Stimulated activated CD8-positive, alpha-beta memory T cell treated with anti-CD3 and anti-CD28 coated beads, Interleukin-7, amount 100 ng/mL, for 24 hours (primary cell): Measurements from ENCODE around the gene TMEM44.

Source experiments
- DNase-seq: peaks from one replicate; pipeline ENCODE4 v3.0.0-alpha.2; 2020; ENCODE audit warnings: low read depth

The TMEM44 gene, protein sequence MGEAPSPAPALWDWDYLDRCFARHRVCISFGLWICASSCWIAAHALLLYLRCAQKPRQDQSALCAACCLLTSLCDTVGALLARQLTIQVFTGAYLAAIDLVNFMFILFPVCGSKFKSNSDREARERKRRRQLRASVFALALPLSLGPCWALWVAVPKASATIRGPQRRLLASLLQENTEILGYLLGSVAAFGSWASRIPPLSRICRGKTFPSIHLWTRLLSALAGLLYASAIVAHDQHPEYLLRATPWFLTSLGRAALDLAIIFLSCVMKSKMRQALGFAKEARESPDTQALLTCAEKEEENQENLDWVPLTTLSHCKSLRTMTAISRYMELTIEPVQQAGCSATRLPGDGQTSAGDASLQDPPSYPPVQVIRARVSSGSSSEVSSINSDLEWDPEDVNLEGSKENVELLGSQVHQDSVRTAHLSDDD

DNA sequence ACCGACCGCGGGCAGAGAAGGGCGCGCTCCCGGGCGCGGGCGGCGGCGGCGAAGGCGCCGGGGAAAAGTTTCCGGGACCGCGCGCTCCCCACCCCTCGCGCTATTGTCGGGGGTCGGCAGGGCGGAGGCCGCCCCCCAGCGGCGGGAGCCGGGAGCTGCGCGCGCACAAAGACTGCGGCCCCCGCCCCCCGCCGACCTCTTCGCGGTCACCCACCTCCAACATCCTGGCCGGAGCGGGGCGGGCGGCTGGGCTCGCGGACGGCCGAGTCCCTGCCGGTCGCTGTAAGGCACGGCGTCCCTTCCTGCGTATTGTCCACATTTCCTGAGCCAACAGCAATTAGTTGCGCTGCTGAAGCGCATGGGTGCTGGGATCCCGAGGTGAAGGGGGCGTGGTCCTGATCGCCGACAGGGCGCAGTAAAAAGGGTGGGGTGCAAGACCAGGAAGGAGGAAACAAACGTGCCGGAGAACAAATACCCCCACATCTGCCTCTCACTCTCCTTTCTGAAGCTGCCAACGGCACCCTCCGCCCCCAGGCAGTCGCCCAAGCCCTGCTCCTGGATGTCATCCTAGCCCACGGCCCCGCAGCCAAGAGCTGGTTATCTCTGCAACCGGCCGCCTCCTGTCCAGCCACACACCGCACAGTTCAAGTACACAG is at the start of gene TMEM44:
TMEM44 (minus strand) TSS at position 71 of the 656 bp plus-strand sequence. CDS start 204 bp downstream, outside the sequence.
- peak; percentile 30 for DNase-seq

DNA sequence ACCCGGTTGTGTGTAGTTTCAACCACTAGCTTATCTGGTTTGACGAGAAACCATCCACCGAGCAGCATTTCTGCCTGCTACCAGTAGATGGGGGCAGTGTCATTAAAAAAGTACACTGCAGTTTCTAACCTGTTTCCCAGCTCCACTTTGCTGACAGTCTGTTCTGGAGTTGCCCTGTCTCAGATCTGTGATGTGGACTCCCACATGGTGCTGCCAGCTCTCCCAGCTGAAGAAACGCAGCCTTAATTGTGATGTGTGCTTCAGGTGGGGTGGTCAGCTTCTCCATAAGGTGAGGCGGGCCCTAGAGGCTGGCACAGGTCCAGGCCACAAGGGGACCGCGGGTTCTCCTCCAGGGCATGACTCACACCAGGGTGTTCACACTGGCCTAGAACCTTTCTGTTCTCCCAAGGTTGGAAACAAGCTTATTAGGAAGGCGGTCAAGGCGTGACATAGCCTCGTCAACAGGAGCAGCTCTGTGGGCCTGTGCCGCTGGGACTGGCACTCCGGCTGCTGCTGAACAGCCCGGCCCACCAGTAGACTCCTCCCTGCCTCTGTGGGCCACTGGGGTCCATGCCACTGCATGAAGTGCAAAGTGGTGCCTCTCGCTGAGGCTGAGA is 49.6 kb upstream of the TMEM44 start:
- peak; percentile 41 for DNase-seq

DNA sequence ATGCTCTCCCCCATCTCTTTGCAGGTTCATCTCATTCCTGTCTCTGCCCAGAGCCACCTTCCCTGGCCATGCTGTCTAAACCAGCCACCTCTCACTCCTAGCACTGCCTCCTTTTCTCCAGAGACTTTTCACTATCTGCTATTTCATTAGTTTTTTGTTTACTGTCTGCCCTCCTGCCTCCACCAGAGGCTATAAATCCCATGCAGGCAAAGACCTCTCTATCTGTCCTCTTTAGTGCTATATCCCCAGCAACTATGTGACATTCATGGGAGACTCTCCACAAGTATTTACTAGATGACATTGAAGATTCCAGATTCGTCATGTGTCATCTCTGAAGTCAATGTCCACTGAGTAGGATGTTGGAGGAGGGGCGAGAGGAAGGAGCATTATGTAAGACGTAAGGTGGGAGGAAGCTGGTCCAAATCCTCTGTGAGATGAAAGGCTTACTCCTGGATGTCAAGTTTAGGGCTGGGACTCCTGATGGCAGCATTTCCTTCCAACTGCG is 49.0 kb upstream of the TMEM44 start:
- no peak for DNase-seq

DNA sequence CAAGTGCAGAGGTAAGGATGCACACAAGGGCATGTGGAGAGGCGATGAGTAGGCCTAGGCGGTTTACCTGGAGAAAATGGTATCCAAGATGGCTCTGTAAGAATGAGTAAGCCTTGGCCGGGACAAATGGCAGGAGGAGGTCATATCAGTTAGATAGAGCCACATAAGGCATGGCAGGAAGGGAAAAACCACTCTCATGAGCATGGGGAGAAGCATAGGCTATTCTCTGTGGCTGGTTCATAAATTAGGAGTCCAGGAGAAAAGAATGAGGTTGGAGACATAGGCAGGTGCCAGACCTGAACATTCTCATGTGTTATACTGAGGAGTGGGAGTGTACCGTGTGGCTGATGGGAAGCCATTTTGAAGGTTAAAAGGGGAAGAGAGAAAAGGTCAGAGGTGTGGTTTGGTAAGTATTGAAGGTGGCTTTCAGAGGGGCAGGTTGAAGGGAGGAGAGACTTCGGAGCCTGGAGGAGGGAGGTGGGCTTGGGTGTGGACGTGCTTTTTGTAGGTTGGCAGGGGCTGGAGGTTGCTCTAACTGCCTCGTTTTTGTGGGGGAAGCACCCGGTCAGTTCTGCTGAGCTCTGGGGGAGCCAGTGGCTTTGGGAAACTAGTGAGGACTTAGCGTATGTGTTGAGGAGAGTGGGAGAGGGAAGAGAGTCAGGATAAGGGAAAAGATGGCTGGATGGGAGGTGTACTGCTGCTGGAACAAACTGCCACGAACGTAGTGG is 47.8 kb upstream of the TMEM44 start:
- DNase-seq = no peak

DNA sequence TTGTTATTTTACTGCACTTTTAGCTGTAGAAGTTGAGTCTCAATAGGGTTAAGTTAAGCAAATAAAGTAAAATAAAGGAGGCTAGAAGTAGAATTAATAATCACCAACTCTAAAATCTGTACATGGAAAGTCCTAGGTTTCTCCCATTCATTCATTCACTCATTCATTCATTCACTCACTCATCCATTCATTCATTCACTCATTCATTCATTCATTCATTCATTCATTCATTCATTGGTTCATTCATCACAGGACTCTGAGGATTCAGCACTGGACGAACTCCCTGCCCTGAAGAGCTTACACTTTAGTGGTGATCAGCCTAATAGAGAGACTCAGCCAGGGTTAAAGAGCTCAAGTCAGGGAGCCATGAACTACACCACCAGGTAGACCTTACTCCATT is 43.3 kb upstream of the TMEM44 start:
- no peak for DNase-seq

DNA sequence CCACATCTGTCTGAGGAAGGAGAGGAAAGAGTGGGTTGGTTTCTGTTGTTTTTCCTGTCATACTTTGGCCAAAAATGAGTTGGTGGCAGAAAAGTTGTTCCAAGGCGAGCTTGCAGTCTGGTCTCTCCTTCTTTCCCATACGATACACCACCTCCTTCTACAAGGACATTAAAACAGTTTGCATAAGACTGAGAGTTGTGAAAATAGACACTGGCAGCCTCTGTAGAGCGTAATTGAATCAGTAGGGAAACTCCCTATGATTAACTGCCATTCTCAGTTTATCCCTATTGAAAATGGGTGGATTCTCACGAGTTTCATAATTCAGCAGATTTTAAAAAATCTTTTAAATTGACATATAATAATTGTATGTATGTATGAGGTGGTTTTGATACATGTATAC is 42.5 kb upstream of the TMEM44 start:
- no peak for DNase-seq

DNA sequence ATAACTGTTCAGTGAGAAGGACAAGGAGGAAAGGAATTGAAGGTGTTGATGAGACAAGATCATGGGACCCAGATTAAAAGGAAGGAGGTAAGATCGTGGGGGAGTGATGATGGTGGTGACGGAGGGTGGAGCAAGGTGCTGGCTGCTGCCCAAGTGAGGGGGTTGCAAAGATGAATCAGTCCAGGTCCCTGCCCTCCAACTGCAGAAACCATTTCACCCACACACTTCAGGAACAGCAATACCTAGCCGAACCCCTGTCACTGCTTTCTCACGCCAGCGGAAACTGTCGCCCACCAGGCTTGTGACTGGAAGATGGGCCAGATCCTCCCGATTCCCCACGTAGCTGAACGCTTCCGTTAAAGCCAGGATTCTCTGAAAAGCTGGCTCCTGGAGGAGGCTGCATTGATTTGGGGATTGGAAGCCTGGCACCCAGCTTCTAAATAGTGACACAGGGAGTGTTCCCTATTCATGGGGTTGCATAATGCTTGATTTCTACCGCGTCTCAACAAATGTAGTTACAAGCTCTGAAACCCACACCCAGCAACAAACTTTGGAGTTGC is 41.9 kb upstream of the TMEM44 start:
- DNase-seq = peak; percentile 30

DNA sequence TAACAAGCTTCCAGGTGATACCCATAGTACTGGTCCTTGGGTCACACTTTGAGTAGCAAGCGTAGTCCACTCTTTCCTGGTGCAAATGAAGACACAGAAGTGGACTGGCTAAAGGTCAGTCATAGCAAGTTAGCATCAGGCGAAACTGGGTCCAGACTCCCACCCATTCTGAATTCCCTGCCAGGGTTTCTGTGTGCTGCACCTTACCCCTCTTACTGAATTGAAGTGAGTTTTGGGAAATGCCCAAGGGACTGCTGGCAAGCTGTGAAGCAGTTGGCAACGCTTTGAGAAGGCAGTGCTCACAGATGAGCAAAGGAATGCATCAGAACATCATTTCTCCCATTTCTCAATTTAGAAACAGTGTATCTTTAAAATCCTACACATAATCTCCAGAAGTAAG is 40.5 kb upstream of the TMEM44 start:
- no peak for DNase-seq

DNA sequence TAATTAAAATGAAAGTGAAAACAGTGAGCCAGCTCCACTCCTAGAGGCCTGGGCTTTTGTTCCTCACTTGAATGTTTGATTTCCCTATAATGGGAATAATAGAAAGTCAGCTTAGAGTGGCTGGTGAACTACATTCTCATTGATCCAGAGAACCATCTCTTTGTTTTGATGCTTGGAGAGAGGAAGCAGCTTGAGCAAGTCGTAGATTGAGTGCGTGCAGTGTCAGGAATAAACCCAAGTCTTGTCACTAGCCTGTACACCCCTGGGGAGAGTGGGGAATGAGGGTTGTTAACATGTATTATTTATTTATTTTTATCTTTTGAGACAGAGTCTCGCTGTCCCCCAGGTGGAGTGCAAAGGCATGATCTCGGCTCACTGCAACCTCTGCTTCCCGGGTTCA is 39.7 kb upstream of the TMEM44 start:
- no peak for DNase-seq

DNA sequence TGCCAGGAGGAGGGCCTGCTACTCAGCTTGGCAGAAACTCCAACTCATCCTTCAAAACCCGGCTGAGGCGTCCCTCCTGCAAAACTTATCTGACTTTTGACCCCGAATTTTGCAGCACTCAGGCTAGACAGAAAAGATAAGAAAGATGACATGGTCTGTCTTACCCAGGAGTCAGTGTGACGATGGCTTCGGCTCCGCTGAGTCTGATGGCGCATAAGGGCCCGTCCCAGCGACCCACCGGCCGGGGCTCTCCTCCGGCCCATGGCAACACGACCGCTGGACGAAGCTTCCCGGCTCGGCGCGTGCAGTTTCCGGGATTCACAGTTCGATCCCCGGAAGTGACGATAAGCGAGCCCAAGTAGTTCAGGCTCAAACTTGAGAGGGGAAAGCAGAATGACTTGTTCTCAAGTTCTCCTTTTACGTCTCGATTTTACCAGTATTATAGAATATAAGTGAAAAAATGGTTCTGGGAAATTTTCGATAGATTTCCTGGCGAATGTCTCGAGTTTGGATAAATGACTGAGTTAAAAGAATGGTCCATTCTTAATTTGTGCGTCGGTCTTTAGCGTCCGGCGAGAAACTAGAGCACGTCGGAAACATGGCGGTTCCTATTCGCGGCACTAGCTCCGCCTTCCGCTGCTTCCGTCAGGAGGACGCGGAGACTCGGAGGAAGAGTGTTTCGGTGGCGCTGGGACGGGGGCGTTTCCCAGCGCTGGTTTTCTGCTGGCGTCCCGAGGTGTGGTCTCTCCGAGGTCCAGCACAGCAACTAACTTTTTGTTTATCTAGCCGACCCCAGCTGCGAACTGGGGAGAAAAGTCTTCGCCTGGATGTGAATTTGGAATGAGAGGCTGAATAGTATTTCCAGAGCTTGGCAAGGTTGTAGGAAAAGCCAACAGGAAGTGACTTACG is 38.9 kb upstream of the TMEM44 start, which contains the start of gene LSG1:
LSG1 (minus strand) TSS at position 292 of the 909 bp plus-strand sequence; CDS start at position 263, 29 bp downstream.
- peak; percentile 81 for DNase-seq

DNA sequence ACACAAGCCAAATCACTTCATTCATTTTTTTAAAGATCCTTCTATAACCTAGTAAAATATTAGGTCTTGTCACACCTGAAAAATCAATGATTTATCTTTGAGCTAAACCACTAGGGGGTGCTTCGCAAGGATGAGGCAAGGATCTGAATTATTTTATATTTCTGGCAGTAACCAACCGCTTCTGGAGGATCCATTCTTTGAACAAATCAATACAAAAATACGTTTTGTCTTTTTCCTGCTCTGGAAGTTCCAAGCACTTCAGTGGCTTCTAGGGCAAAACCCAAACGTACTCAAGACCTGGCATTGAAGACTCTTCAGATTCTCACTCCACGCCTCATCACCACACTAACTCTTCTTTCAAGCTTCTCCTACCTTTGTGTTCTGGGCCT is 38.3 kb upstream of the TMEM44 start:
- no peak for DNase-seq

DNA sequence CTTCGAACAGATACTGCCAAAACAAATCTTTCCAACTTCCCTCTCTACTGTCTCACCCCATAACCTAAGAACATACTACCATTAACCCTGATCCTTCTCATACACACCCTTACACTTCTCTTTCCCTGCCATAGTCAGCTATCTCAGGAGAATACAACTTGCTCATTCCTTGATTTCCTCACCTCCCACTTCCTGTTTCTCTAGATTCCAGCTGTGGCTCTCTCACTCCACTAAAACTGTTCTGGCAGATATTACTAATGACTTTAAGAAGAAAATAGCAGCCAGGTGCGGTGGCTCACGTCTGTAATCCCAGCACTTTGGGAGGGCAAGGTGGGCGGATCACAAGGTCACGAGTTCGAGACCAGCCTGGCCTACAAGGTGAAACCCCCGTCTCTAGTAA is 34.1 kb upstream of the TMEM44 start:
- DNase-seq = no peak

DNA sequence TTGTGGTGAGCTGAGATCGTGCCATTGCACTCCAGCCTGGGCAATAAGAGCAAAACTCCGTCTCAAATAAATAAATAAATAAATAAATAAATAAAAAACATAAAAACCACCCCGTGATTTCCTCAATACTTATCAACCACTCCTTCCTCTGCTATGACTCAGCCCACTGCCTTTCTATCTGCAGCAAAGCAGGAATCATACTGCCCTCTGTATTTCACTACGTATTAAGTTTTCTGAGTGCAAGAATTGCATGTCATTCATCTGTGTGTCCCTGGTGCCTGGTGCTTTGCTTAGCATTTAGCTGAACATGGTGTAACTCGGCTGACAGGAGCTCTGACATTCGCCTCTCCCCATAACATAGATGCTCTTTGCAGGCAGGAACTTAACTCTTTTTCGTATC is 31.6 kb upstream of the TMEM44 start:
- no peak for DNase-seq

DNA sequence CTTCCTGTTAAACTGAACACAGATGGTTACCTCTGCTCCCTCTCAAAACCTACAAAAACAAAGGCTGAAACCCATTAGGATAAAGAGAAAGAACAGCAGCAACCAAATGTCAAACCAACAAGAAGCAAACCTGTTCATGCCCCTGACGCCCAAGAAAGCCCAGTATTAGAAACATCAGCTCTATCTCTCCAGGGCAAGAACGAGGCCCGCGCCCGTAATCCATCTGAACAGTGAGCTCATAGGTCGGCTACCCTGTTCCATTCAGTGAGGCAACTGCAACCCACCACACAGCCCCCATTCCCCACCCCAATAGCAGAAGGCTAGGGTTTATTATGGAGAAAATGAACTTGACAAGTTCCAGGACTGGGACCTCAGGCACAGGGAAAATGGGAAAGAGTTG is 28.7 kb upstream of the TMEM44 start:
- DNase-seq = no peak

DNA sequence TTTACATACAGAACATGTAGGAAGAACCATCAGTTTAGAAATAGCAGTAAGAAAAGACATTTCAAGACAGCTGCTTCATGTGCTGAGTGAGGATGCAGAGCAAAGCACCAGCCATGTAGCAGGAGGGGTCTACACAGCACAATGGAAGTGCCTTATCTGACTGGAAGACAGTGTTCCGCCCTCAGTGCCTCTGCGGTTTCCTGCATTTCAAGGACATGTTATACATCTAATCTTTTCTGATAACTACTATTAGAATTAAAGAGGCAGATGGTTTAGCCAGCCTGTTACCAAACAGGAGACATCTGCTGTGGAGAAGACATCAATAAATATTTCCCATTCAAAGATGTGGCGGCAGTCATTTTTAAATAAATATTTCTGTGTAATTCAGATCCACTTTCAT is 28.2 kb upstream of the TMEM44 start:
- no peak for DNase-seq

DNA sequence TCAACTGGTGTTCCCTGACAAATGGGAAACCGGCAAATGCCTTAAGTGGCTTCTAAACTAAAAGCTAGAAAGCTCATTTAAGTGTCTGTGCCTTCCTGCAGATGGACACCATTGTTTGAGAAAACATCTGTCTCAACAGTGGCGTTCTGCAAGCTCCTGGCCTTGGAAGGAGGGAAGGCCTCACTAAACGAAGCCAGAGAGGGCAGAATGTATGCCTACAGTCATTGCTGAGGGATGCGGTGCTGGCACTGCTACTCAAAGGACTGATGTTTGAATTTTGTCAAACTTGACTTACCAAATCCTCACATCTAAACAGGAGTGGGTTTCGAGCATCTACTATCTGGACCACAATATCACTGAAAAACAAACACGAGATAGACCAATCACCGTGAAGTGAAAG is 26.6 kb upstream of the TMEM44 start:
- no peak for DNase-seq

DNA sequence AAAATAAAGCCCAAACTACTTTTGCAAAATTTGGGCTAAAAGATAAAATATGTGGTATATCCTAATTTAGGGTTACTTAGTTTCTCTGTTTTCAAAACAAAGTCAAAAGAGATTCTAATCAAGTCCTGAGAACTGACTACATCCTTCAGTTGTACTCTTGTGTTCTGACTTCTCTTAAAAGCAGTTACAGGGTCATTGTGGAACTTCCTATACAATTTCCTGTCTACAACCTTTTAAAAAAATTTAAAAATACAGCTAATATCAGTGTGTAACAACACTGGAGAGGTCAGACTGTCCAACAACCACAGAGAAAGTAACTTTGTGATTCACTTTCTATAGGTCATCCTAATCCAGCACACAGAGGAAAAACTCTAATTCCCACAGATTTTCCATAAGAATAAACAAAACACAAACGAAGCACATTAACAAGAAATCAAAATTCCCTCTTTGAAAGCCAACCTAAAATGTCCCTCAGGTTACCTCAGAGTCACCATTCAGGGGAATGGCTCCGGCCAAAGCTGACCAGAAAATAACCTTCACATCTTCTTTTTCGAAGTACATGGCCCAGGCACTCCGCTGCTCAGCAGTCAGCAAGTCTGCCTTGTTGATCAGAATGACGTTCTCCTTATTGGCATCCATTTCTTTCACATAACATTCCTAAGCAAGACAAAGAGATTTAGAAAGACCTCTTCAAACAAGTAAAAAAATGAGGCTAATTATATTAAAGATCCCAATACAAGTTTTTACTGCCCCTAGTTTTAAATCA is 25.4 kb upstream of the TMEM44 start:
- no peak for DNase-seq

DNA sequence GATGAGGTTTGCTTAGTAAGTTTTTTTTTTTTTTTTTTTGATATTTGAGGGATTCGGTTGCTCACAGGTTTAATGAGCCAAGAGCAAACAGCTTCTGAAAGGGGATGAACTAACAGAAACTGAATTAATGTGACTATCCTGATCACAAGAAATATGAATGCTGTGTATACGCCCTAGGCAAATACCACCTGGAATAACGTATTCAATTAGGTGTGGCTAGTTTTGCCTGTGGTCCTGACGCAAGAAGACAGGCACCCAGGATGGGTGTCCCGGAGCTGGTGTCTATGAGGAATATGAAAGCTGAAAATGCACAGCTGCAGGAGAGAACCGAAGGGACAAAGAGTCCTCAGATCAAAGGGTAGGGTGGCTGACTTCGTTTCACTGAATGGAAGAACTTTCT is 24.2 kb upstream of the TMEM44 start:
- DNase-seq = no peak

DNA sequence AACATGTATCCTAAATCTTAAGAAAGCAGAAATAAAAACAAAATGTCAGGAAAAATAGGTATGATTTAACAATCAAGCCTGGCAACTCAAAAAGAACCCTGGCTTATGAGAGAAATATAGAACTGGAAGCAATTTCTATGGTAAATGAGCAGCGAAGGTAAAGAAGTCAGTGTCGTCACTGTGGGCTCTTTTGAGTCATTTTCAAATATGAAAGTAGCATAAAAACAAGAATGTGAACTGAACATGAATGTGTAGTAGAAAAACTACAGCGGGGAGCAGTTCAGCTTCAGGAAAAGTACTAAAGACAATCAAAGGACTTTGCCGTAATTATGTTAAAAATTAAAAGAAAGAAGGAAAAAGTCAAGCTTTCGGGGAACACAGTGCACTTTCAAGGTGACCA is 21.2 kb upstream of the TMEM44 start:
- DNase-seq = no peak

DNA sequence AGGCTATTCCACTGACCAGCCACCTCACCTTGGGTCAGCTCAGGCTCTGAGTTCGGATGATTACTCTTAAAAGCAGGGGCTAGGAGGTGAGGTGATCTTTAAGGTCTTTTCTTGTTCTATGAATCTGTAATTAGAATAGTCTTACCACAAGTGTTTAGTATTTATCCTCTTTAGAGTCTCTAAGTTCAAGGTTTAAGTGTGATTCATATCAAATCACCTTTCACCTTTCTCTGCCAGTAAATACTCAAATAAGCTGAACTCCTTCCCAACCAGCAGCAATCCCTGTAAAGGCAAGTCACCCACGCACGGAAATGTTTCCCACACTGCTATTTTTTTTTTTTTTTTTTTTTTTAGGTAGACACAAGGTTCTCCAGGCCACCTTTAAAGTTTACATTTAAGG is 14.5 kb upstream of the TMEM44 start:
- DNase-seq = no peak
